ENCODE results near the gene CHRNA7. TPM values are rescaled to one million over a fixed set of nuclear protein-coding genes. Genes with fewer than 3 reads are reported as not detected.

The CHRNA7 gene
- total RNA-seq, 4 donors from 2014 or later = 1.6 to 9.1 (median 2.8) TPM

DNA sequence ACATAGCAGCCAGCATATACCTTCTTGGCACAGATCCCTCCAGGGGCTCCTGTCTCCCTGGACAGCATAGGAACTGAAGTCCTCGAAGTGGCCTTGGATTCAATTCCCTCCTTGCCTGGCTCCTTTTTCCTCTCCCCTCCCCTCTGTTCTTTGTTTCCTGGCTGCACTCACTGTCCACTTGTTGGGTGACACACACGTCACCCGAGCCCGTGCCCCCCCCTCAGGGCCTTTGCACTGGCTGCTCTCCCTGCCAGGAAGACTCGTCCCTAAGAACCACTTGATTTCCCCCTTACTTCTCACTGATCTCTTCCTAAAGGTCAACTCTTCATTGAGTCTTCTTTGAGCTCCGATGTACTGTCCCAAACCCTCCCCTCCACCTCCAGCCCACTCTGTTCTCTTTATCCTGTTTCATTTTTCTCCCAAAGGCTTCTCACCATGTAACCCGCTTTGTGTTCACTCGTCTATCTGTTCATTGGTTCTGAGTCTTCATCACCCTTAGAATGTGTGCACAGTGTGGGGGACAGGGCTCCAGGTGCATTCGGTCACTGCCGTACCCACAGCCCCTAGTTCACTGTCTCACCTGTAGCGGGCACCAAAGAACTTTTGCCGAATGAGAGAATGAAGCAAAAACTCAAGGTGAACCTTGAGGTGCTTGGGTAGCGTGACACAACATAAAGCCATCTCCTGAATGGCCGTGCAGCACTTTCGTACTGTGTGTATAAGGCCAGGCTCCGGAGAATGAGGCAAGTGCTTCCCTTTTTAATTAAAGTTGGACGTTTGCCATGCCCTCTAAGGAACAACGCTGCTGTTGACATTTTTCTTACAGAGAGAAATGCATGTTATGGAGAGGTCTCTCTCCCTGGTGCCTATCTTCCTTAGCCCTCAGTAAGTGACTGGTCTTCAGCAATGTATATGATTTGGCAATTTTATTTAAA is 74.0 kb downstream of the CHRNA7 start:
- no peak for TF ChIP-seq POLR2A (IDR thresholded peaks at IDR 0.05)
- TF ChIP-seq, protein P1, sequence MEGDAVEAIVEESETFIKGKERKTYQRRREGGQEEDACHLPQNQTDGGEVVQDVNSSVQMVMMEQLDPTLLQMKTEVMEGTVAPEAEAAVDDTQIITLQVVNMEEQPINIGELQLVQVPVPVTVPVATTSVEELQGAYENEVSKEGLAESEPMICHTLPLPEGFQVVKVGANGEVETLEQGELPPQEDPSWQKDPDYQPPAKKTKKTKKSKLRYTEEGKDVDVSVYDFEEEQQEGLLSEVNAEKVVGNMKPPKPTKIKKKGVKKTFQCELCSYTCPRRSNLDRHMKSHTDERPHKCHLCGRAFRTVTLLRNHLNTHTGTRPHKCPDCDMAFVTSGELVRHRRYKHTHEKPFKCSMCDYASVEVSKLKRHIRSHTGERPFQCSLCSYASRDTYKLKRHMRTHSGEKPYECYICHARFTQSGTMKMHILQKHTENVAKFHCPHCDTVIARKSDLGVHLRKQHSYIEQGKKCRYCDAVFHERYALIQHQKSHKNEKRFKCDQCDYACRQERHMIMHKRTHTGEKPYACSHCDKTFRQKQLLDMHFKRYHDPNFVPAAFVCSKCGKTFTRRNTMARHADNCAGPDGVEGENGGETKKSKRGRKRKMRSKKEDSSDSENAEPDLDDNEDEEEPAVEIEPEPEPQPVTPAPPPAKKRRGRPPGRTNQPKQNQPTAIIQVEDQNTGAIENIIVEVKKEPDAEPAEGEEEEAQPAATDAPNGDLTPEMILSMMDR (IDR thresholded peaks at IDR 0.05) = no peak
- Histone ChIP-seq H3K27ac (no peak overlapping the region), H3K27me3 (no peaks in the 10 kb centered on the region), H3K4me1 (no peaks in the 10 kb centered on the region), H3K36me3 (no peaks in the 10 kb centered on the region), H3K4me3 (no peak overlapping the region), H3K9me3 (no peaks in the 10 kb centered on the region)
- DNase-seq = no peak
- intact Hi-C loops (cut with DNase I; ENCODE audit: low total_unique reads) = no loop called here

DNA sequence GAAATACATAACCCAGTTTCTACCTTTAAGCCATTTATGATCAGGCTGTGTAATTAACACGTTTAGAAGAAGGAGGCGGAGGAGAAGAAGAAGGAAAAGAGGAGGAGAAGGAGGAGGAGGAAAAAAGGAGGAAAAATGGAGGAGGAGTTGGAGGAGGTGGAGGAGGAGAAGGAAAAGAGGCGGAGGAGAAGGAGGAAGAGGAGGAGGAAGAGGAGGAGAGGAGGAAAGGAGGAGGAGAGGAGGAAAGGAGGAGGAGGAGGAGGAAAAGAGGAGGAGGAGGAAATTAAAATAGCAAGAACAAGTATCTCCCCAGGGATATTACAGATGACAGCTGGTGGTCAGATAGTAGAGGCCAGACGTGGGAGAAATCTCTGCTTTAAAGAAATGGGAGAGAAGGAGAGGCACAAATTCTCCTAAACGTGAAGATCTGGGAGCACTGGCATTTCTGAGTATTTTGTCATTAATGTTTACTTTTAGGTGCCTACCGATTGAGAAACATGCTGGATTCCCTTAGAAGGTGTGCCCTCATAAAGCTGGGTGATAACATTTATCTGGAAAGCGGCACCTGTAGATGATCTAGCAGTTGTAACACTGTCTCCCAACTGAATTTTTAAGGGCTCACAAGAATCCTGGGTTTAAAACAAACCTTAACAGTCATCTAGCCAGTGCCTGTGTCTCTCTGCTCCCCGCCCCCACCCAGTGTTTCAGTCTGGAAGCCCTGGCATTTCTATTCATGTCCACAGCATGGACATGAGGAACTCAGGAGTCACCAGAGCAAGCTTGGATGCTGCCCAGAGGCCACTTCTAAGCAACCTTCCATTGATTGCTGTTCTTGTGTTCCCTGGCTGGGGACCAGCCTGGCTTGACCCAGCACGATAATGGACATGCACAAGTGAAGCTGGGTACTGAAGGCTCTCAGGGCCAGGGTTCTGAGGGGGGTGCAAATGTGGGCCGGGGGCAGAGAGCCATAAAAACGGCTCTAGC is 75.2 kb downstream of the CHRNA7 start:
- Histone ChIP-seq H3K27ac (no peak overlapping the region), H3K9me3 (no peaks in the 10 kb centered on the region), H3K36me3 (no peaks in the 10 kb centered on the region), H3K4me3 (no peak overlapping the region), H3K4me1 (no peaks in the 10 kb centered on the region), H3K27me3 (no peaks in the 10 kb centered on the region)
- DNase-seq = no peak
- no peak for TF ChIP-seq POLR2A (IDR thresholded peaks at IDR 0.05)
- TF ChIP-seq, protein P1 (IDR thresholded peaks at IDR 0.05) = no peak
- intact Hi-C loops (cut with DNase I; ENCODE audit: low total_unique reads) = no loop called here

DNA sequence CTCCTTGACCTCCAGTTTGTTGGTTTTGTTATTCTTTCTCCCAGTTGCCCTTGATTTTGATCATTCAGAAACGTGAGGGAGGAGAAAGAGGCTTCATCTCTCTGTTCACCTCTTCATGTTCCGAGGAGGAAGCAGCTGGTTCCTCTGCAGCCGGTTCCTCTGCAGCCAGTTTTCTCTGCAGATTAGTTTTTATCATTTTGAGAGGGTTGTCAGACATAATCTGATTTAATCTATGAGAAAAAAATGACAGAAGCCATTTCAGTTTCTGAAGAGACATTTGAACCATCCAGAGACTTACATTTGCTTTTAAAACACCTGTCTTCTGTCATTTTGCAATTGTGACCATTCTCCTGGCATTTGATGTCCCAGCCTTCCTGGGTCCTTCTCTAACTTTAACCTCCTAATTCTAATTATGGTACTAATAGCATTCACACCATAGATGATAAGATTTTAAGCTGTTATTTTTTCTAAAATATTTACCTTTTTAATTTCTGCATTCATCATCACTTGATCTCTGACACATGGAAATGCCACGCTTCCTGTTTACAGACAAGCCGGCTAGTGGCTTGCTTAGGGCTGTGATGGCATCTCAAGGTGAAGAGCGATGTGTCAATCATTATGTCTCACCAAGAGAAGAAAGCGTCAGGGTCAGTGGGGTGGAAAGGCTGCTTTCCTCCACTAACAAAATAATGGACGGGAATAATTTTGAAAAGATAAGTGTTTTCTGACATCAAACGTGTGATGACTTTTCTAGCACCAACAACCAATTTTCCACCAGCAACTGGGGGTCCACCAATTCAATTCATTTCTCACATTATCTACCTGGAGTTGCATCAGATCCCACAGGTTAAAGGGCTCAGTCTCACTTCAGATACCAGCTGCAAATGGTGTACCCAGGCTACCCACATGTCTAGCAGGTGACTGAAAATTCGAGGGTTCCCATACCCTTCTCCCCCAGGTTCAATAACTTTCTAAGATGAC is 76.4 kb downstream of the CHRNA7 start:
- Histone ChIP-seq H3K4me1 (no peaks in the 10 kb centered on the region), H3K36me3 (no peaks in the 10 kb centered on the region), H3K4me3 (no peak overlapping the region), H3K27ac (no peak overlapping the region), H3K27me3 (no peaks in the 10 kb centered on the region), H3K9me3 (no peaks in the 10 kb centered on the region)
- DNase-seq = no peak
- TF ChIP-seq POLR2A (IDR thresholded peaks at IDR 0.05) = no peak
- TF ChIP-seq, protein P1 (IDR thresholded peaks at IDR 0.05) = no peak
- intact Hi-C loops (cut with DNase I; ENCODE audit: low total_unique reads) = no loop called here

DNA sequence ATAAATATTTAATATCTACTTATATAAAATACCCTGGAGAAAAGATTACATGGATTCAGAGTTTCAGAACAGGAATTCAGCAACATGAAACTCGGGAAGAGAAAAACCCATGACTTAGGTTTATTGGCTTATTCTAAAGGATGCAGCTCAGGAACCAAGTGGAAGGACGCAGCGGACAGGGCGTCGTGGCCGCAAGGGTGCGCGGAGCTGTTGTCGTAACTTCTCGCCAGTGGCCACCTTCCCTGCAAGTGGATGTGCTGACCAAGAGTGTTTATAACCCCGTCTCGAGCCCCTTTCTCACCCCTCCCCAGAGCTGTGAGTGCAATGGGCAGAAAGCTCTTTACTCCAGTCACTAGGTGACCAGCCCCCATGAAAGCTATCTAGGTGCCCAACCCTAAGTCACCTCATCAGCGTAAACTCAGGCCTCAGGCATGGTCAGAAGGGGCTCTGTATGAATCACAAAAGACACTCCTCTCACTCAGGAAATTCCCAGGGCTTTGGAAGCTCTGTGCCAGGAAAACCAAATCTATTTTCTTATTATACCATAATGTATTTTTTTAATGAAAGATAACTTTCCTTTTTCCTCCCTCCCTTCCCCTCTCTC is 77.3 kb downstream of the CHRNA7 start:
- H3K27ac ChIP-seq = no peak overlapping the region
- H3K9me3 ChIP-seq = no peaks in the 10 kb centered on the region
- H3K4me3 ChIP-seq = no peak overlapping the region
- intact Hi-C loops (cut with DNase I; ENCODE audit: low total_unique reads) = no loop called here
- no peaks in the 10 kb centered on the region for H3K4me1 ChIP-seq
- no peaks in the 10 kb centered on the region for H3K27me3 ChIP-seq
- DNase-seq = no peak
- no peak for TF ChIP-seq POLR2A (IDR thresholded peaks at IDR 0.05)
- TF ChIP-seq, protein P1 (IDR thresholded peaks at IDR 0.05) = no peak
- no peaks in the 10 kb centered on the region for H3K36me3 ChIP-seq

Data from uterus (tissue), 4 donors.